Lower leg skin (tissue), 3 donors: ENCODE results near the gene DDX42.

Experiments
- POLR2A ChIP-seq, 2 donors: fragments of 450-650 bp; IDR thresholded peaks; one replicate each; pipeline ENCODE4 v1.6.1; 2016 to 2017; ENCODE audit warnings: antibody characterized with exemption in 2 of 2, mild to moderate bottlenecking in 1 of 2, moderate library complexity in 1 of 2
- TF ChIP-seq, protein P1 (sequence below), 3 donors: fragments of 450-650 bp; IDR thresholded peaks; one replicate each; pipeline ENCODE4 v1.5.1; 2016; ENCODE audit warnings: antibody characterized with exemption in 3 of 3, mild to moderate bottlenecking in 3 of 3, moderate library complexity in 2 of 3

DNA sequence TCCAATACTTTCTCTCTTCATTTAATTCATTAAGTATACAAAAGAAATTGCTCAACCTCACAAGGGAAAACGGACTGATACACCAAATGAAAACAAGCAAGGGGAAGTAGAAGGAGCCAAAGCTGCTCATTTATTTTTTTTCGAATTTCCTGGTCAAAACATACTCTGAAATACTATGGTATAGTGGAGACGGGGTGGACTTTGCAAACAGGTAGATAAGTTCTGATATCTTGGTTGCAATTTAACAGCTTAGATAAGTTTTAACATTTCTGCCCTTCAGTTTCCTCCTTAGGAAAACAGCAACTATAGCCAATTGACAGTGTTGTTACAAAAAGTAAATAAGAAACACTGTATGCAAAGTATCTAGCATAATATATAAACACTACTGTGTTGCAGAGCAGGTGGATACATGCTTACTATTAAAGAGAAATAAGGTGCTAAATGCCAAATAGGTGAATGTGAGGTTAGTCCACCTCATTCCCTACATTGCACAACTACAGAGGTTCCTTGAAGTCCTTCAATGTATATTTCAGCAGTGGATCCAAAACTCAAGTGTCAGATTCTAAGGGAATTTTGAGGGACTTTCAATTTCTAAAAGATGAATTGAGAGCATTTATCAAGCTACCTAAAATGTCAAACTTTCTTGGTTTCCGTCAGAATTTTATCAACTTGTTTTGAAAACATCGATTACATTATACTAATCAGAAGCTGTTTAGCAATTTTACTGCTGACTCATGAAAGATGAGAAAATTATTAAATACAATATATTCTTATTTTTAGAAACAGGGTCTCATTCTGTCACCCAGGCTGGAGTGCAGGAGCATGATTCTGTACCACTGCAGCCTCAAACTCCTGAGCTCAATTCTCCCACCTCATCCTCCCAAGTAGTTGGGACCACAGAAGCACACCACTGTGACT lies 11.6 kb upstream of the DDX42 start:
- TF ChIP-seq, protein P1, sequence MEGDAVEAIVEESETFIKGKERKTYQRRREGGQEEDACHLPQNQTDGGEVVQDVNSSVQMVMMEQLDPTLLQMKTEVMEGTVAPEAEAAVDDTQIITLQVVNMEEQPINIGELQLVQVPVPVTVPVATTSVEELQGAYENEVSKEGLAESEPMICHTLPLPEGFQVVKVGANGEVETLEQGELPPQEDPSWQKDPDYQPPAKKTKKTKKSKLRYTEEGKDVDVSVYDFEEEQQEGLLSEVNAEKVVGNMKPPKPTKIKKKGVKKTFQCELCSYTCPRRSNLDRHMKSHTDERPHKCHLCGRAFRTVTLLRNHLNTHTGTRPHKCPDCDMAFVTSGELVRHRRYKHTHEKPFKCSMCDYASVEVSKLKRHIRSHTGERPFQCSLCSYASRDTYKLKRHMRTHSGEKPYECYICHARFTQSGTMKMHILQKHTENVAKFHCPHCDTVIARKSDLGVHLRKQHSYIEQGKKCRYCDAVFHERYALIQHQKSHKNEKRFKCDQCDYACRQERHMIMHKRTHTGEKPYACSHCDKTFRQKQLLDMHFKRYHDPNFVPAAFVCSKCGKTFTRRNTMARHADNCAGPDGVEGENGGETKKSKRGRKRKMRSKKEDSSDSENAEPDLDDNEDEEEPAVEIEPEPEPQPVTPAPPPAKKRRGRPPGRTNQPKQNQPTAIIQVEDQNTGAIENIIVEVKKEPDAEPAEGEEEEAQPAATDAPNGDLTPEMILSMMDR (IDR thresholded peaks at IDR 0.05) = no peak
- no peak for TF ChIP-seq POLR2A (IDR thresholded peaks at IDR 0.05)
